Sigmoid colon (tissue), 7 donors: ENCODE data around the gene ATXN1. TPM values are rescaled to one million over a fixed set of nuclear protein-coding genes. Genes with fewer than 3 reads are reported as not detected.

Source experiments
- DNase-seq: peaks from one replicate; pipeline ENCODE4 v3.0.0-alpha.2; 2019
- H3K27ac ChIP-seq, 4 donors: fragments of 200-600 bp; sonication (generic); one replicate each; pipeline ENCODE4 v1.5.1; 2016 to 2019; ENCODE audit warnings: mild to moderate bottlenecking in 1 of 4
- H3K27me3 ChIP-seq, 3 donors: fragments of 200-600 bp; sonication (generic); one replicate each; pipeline ENCODE4 v1.5.1; 2019; ENCODE audit warnings: mild to moderate bottlenecking in 1 of 3
- H3K36me3 ChIP-seq, 4 donors: fragments of 200-600 bp; sonication (generic); one replicate each; pipeline ENCODE4 v1.5.1; 2016 to 2019
- H3K4me1 ChIP-seq, 4 donors: fragments of 200-600 bp; sonication (generic); one replicate each; pipeline ENCODE4 v1.5.1; 2017 to 2019
- H3K4me3 ChIP-seq, 4 donors: fragments of 200-600 bp; sonication (generic); one replicate each; pipeline ENCODE4 v1.5.1; 2017 to 2019; ENCODE audit warnings: mild to moderate bottlenecking in 2 of 4, moderate library complexity in 1 of 4
- H3K9me3 ChIP-seq, 4 donors: fragments of 200-600 bp in 3 of 4; sonication (generic) in 3 of 4; one replicate each; pipeline versions ENCODE4 v1.5.1 to v1.6.1; 2013 to 2019
- CTCF ChIP-seq, 4 experiments: fragments of 450-650 bp in 3 of 4; fragments of 200-600 bp in 1 of 4; IDR thresholded peaks; one replicate each; pipeline ENCODE4 v1.5.1; 2016 to 2019; ENCODE audit warnings: antibody characterized with exemption in 4 of 4, mild to moderate bottlenecking in 3 of 4, moderate library complexity in 2 of 4
- EP300 ChIP-seq, 4 donors: sonication (generic); formaldehyde crosslinking; IDR thresholded peaks; one replicate each; pipeline ENCODE4 v1.6.1; 2017; ENCODE audit warnings: antibody characterized with exemption in 4 of 4
- POLR2A ChIP-seq, 2 donors: fragments of 450-650 bp; IDR thresholded peaks; one replicate each; pipeline ENCODE4 v1.6.1; 2016; ENCODE audit warnings: antibody characterized with exemption in 2 of 2, mild to moderate bottlenecking in 2 of 2, moderate library complexity in 2 of 2
- POLR2AphosphoS5 ChIP-seq, 4 donors: sonication (generic); formaldehyde crosslinking; IDR thresholded peaks; one replicate each; pipeline ENCODE4 v1.6.1; 2017; ENCODE audit warnings: antibody characterized with exemption in 4 of 4
- WGBS, 2 donors: extraction: QIAGEN DNeasy Blood & Tissue Kit; methylation state at CpG; one replicate each; pipeline ENCODE4 v1.1.7; 2013; 5-methylcytosine and 5-hydroxymethylcytosine counted together
- intact Hi-C: fragments of 100-400 bp; cut with DNase I; formaldehyde crosslinking; loops from one replicate; pipeline ENCODE4 v1.15.1; 2023
- polyA plus RNA-seq, 3 donors: library from polyadenylated mRNA; stranded (reverse); fragments of 200-250 nt; gene quantifications; one replicate each; pipeline ENCODE4 v1.2.3, GENCODE V29; 2013
- total RNA-seq, 4 donors: library from RNA; depleted of rRNA; stranded (reverse); fragments of >200 nt; gene quantifications; one replicate each; pipeline ENCODE4 v1.1.0, GENCODE V29; 2016
- donor health status: healthy with polysubstance abuse.
- donor health status: Bipolar disorder and iron deficiency.
- donor health status: healthy.

Gene ATXN1
- total and polyA plus RNA-seq, 7 donors = 4.8 to 95.3 (median 37.7) TPM

GRCh38 chr6:16377470-16377869 lies 383.8 kb downstream of the ATXN1 start:
- Histone ChIP-seq H3K27me3 (no peaks in the 10 kb centered on the region), H3K4me3 (no peak overlapping the region), H3K36me3 (no peaks in the 10 kb centered on the region), H3K27ac (no peak overlapping the region), H3K4me1 (peaks cover 0 to 7% (median 2%) of the 10 kb centered on the region in 4 donors), H3K9me3 (no peaks in the 10 kb centered on the region)
- TF ChIP-seq EP300 (IDR thresholded peaks at IDR 0.05) = no peak
- no peak for TF ChIP-seq POLR2A (IDR thresholded peaks at IDR 0.05)
- TF ChIP-seq CTCF (IDR thresholded peaks at IDR 0.05) = no peak
- TF ChIP-seq POLR2AphosphoS5 (IDR thresholded peaks at IDR 0.05) = no peak
- WGBS, 2 donors = 96 to 97% methylated on average over 9 of the region's 9 CpGs
- intact Hi-C loops = no loop called here
- DNase-seq = no peak

GRCh38 chr6:16375843-16376242 lies 385.4 kb downstream of the ATXN1 start:
- intact Hi-C loops = no loop called here
- H3K27me3 ChIP-seq = no peaks in the 10 kb centered on the region
- H3K36me3 ChIP-seq = no peaks in the 10 kb centered on the region
- no peak for DNase-seq
- 87 to 95% methylated on average over 3 of the region's 3 CpGs for WGBS, 2 donors
- peaks cover 0 to 11% (median 2%) of the 10 kb centered on the region in 4 donors for H3K4me1 ChIP-seq
- H3K27ac ChIP-seq = no peak overlapping the region
- H3K4me3 ChIP-seq = no peak overlapping the region
- H3K9me3 ChIP-seq = no peaks in the 10 kb centered on the region
- TF ChIP-seq POLR2AphosphoS5 (IDR thresholded peaks at IDR 0.05) (no peak), POLR2A (IDR thresholded peaks at IDR 0.05) (no peak), EP300 (IDR thresholded peaks at IDR 0.05) (no peak), CTCF (IDR thresholded peaks at IDR 0.05) (no peak)

- TF ChIP-seq POLR2A (IDR thresholded peaks at IDR 0.05) (no peak), CTCF (IDR thresholded peaks at IDR 0.05) (no peak), POLR2AphosphoS5 (IDR thresholded peaks at IDR 0.05) (no peak), EP300 (IDR thresholded peaks at IDR 0.05) (no peak)
- Histone ChIP-seq H3K4me1 (peaks cover 0 to 11% (median 2%) of the 10 kb centered on the region in 4 donors), H3K27ac (no peak overlapping the region), H3K9me3 (no peaks in the 10 kb centered on the region), H3K36me3 (no peaks in the 10 kb centered on the region), H3K27me3 (no peaks in the 10 kb centered on the region), H3K4me3 (no peak overlapping the region)
- no peak for DNase-seq
- 89 to 92% methylated on average over 1 of the region's 1 CpG for WGBS, 2 donors
- intact Hi-C loops = no loop called here
Measured at GRCh38 chr6:16375206-16375605, 386.1 kb downstream of the ATXN1 start.

- WGBS, 2 donors = 82 to 92% methylated on average over 10 of the region's 10 CpGs
- H3K36me3 ChIP-seq = no peaks in the 10 kb centered on the region
- H3K27ac ChIP-seq = no peak overlapping the region
- no peaks in the 10 kb centered on the region for H3K27me3 ChIP-seq
- no peak overlapping the region for H3K4me3 ChIP-seq
- H3K4me1 ChIP-seq = peaks cover 0 to 11% (median 2%) of the 10 kb centered on the region in 4 donors
- TF ChIP-seq EP300 (IDR thresholded peaks at IDR 0.05) = no peak
- no peak for TF ChIP-seq POLR2AphosphoS5 (IDR thresholded peaks at IDR 0.05)
- no peak for TF ChIP-seq POLR2A (IDR thresholded peaks at IDR 0.05)
- no peak for TF ChIP-seq CTCF (IDR thresholded peaks at IDR 0.05)
- no peak for DNase-seq
- H3K9me3 ChIP-seq = no peaks in the 10 kb centered on the region
- intact Hi-C loops = no loop called here
Measured at GRCh38 chr6:16374461-16375200, 386.6 kb downstream of the ATXN1 start.
